Body of pancreas (tissue), 4 donors: ENCODE results near the gene LGALS3. TPM values are rescaled to one million over a fixed set of nuclear protein-coding genes. Genes with fewer than 3 reads are reported as not detected.

Experiments
- ATAC-seq: fragments of 150-250 bp; one replicate; pipeline ENCODE4 v1.9.1; 2016
- DNase-seq, 4 donors: peaks; one replicate each; pipeline ENCODE4 v3.0.0-alpha.2; 2019
- H3K27ac ChIP-seq, 4 donors: fragments of 200-600 bp; sonication (generic); 1 replicate in 3 of 4; 2 replicates in 1 of 4; pipeline versions ENCODE4 v1.5.1 to v1.6.1; 2016 to 2019; ENCODE audit warnings: mild to moderate bottlenecking in 1 of 4, mixed read lengths in 1 of 4, moderate library complexity in 1 of 4
- H3K27me3 ChIP-seq, 2 donors: fragments of 200-600 bp; sonication (generic); one replicate each; pipeline ENCODE4 v1.6.0; 2016; ENCODE audit warnings: mild to moderate bottlenecking in 1 of 2
- H3K36me3 ChIP-seq, 2 donors: fragments of 200-600 bp; sonication (generic); replicated peaks in 1 of 2; 2 replicates each; pipeline ENCODE4 v1.5.1; 2016; ENCODE audit warnings: low read depth in 2 of 2; ENCODE audit not compliant: insufficient read depth in 1 of 2
- H3K4me1 ChIP-seq: fragments of 200-600 bp; sonication (generic); one replicate; pipeline ENCODE4 v1.6.0; 2016
- H3K4me3 ChIP-seq, 2 donors: fragments of 200-600 bp; sonication (generic); 1 replicate in 1 of 2; 2 replicates in 1 of 2; pipeline ENCODE4 v1.5.1; 2016 to 2019
- H3K9me3 ChIP-seq, 3 donors: fragments of 200-600 bp; sonication (generic); 1 replicate in 2 of 3; 2 replicates in 1 of 3; pipeline ENCODE4 v1.5.1; 2016
- CTCF ChIP-seq, 7 experiments: fragments of 450-650 bp in 4 of 7; fragments of 200-600 bp in 3 of 7; sonication (generic) in 3 of 7; IDR thresholded peaks; one replicate each; pipeline ENCODE4 v1.5.1; 2016 to 2019; ENCODE audit warnings: antibody characterized with exemption in 7 of 7
- POLR2A ChIP-seq, 3 donors: fragments of 450-650 bp; IDR thresholded peaks; one replicate each; pipeline ENCODE4 v1.6.1; 2016; ENCODE audit warnings: antibody characterized with exemption in 3 of 3, mild to moderate bottlenecking in 2 of 3
- WGBS, 2 donors: methylation state at CpG; one replicate each; pipeline ENCODE4 v1.1.5; 2017; 5-methylcytosine and 5-hydroxymethylcytosine counted together
- intact Hi-C: fragments of 100-400 bp; cut with DNase I; formaldehyde crosslinking; loops from one replicate; pipeline ENCODE4 v1.15.1; 2023
- total RNA-seq, 2 donors: library from RNA; depleted of rRNA; stranded (reverse); fragments of >200 nt; gene quantifications; one replicate each; pipeline ENCODE4 v1.1.0, GENCODE V29; 2016

The LGALS3 gene
- total RNA-seq, 2 donors from 2014 or later, result 53.4 to 145 TPM

DNA sequence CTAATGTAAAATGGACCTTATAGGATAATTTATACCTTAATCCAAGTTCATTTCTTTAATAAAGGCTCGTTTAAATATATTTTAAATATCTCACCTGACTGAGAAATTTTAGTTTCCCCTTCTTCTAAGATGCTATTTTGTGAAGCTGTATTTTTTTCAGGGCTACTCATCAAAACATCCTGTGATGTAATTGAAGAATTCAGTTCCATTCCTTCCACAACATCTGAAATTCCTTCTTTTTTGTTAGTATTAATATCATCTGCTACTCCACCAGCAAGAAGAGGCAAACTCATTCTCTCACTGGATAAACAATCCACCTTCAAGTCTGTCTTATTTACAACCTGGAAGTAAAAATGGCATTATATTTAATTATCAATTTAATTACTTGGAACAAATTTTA, 22.5 kb downstream of the LGALS3 start:
- no peak for TF ChIP-seq CTCF (IDR thresholded peaks at IDR 0.05)
- TF ChIP-seq POLR2A (IDR thresholded peaks at IDR 0.05), result no peak
- WGBS, 2 donors, result 73 to 78% methylated on average over 1 of the region's 1 CpG
- Histone ChIP-seq H3K36me3 (no peaks in the 10 kb centered on the region), H3K27me3 (no peaks in the 10 kb centered on the region), H3K27ac (no peak overlapping the region), H3K9me3 (no peaks in the 10 kb centered on the region), H3K4me3 (no peak overlapping the region), H3K4me1 (no peaks in the 10 kb centered on the region)
- DNase-seq, result no peak
- intact Hi-C loops, result no loop called here
- ATAC-seq, result no peak

DNA sequence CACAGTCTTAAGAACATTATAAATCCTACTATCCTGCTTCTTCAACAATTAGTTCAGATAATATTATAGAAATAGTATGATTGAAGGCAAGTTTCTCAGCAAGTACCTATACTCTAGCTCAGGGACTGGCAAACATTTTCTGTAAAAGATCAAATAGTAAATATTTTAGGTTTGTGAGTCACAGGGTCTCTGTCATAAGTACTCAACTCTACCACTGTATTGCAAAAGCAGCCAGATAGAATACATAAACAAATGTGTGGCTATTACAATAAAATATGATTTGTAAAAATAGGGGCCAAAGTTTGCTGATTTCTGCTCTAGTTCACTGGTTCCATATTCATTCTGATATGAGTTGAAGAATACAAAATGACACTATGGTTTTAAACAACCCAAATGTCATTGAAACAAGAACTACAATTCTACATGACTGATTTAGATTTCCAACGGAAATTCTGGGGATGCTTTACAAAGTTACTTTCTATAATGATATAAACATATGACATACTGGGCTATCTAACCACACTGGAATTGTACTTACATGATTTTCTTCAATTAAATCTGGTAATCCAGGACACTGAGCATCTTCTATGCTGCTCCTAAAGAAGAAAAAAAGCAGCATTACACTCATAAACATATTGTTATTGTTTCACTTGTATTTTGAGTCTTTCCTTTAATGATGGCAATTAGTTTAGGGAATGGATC, 23.2 kb downstream of the LGALS3 start:
- TF ChIP-seq POLR2A (IDR thresholded peaks at IDR 0.05) (no peak), CTCF (IDR thresholded peaks at IDR 0.05) (no peak)
- intact Hi-C loops, result no loop called here
- Histone ChIP-seq H3K9me3 (no peaks in the 10 kb centered on the region), H3K36me3 (no peaks in the 10 kb centered on the region), H3K4me1 (no peaks in the 10 kb centered on the region), H3K27ac (no peak overlapping the region), H3K4me3 (no peak overlapping the region), H3K27me3 (no peaks in the 10 kb centered on the region)
- WGBS, 2 donors, result 78 to 85% methylated on average over 1 of the region's 1 CpG
- DNase-seq, result no peak
- ATAC-seq, result no peak

DNA sequence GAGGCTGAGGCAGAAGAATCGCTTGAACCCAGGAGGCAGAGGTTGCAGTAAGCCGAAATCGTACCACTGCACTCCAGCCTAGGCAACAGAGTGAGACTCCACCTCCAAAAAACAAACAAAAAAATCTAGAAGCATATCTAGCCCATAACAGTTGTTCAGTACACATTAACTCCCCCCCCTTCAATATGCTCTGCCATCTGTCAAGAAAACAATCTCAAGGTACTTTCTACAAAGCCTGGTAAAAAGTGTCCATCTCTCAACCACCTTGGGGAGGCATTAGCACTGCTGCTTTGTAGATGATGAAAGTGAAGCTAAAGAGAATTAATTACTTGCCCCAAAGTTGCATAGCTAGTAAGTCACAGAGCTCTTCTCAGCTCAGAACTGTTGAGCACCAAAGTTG, 24.9 kb downstream of the LGALS3 start:
- WGBS, 2 donors, result 84 to 93% methylated on average over 3 of the region's 3 CpGs
- intact Hi-C loops, result no loop called here
- no peaks in the 10 kb centered on the region for H3K36me3 ChIP-seq
- no peak overlapping the region for H3K27ac ChIP-seq
- no peaks in the 10 kb centered on the region for H3K4me1 ChIP-seq
- H3K27me3 ChIP-seq, result no peaks in the 10 kb centered on the region
- H3K4me3 ChIP-seq, result no peak overlapping the region
- ATAC-seq (no peak), DNase-seq (no peak)
- H3K9me3 ChIP-seq, result no peaks in the 10 kb centered on the region
- no peak for TF ChIP-seq POLR2A (IDR thresholded peaks at IDR 0.05)
- TF ChIP-seq CTCF (IDR thresholded peaks at IDR 0.05), result no peak

DNA sequence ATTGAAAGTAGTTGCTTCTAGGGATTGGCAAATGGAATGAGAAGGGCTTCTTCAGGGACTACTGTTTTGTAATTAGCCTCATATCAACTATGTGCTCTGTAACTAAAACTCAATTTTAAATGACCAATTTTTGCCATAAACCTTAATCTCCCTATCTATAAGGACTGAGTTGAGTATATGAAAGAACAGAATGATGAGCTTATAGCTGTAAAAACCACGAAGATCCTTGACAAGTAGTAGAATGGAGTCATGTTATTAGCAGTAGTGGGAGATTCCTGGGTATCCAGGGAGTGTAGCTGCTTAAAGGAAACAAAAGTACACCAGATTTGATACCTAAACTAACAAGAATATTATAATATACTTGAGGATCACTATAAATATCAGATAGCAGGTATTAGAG, 28.0 kb downstream of the LGALS3 start:
- 67 to 74% methylated on average over 1 of the region's 1 CpG for WGBS, 2 donors
- intact Hi-C loops, result no loop called here
- no peaks in the 10 kb centered on the region for H3K27me3 ChIP-seq
- DNase-seq (no peak), ATAC-seq (no peak)
- no peaks in the 10 kb centered on the region for H3K4me1 ChIP-seq
- no peaks in the 10 kb centered on the region for H3K36me3 ChIP-seq
- H3K4me3 ChIP-seq, result no peak overlapping the region
- no peak for TF ChIP-seq CTCF (IDR thresholded peaks at IDR 0.05)
- no peak for TF ChIP-seq POLR2A (IDR thresholded peaks at IDR 0.05)
- H3K9me3 ChIP-seq, result no peaks in the 10 kb centered on the region
- H3K27ac ChIP-seq, result no peak overlapping the region

- Histone ChIP-seq H3K4me3 (no peak overlapping the region), H3K27me3 (no peaks in the 10 kb centered on the region), H3K9me3 (no peaks in the 10 kb centered on the region), H3K27ac (no peak overlapping the region), H3K4me1 (no peaks in the 10 kb centered on the region), H3K36me3 (no peaks in the 10 kb centered on the region)
- TF ChIP-seq CTCF (IDR thresholded peaks at IDR 0.05) (no peak), POLR2A (IDR thresholded peaks at IDR 0.05) (no peak)
- intact Hi-C loops, result no loop called here
- ATAC-seq (no peak), DNase-seq (no peak)
- WGBS, 2 donors, result 72 to 80% methylated on average over 3 of the region's 3 CpGs
Measured at GRCh38 chr14:55158412-55158811, 29.4 kb downstream of the LGALS3 start.
